Bone marrow (tissue), 2 donors: Measurements from ENCODE around the gene VGLL4.

Experiments used
- DNase-seq, 2 donors: peaks; one replicate each; lab custom pipeline; 2025; lab: John Stamatoyannopoulos, UW

VGLL4 gene

DNA sequence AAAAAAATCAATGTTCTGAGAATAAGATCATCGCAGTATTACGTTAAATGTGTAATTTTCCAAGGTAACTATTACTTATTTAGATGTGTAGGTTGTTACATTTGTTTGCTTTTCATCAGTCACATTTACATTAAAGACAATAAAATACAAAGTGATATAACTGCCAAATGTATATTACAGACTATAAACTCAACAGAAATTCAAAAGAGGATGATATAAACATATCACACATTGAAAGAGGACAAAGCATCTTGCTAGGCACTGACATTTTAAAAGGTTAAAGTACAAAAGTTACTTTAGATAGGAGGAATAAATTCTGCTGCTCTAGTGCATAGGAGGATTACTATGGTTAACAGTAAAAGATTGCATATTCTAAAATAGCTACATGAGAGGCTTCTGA is 16.1 kb downstream of the VGLL4 start:
- DNase-seq = no peak

DNA sequence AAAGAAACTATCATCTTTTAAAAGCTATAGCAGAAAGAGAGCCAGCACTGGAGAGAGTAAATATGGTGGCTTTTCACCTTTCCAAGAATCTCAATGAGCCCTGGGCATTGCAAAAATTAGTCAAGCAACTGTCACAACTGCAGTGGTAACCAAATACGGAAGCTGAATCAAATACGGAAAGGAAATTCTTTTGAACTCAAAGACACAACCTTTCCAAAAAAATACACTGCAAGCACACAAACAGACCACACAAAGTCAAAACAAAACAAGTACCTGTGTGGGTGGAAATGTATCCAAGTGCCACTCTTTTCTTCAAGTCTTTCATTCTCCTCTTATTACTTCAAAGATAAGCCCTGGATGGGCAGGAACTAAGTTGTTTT is 17.6 kb downstream of the VGLL4 start:
- no peak for DNase-seq

DNA sequence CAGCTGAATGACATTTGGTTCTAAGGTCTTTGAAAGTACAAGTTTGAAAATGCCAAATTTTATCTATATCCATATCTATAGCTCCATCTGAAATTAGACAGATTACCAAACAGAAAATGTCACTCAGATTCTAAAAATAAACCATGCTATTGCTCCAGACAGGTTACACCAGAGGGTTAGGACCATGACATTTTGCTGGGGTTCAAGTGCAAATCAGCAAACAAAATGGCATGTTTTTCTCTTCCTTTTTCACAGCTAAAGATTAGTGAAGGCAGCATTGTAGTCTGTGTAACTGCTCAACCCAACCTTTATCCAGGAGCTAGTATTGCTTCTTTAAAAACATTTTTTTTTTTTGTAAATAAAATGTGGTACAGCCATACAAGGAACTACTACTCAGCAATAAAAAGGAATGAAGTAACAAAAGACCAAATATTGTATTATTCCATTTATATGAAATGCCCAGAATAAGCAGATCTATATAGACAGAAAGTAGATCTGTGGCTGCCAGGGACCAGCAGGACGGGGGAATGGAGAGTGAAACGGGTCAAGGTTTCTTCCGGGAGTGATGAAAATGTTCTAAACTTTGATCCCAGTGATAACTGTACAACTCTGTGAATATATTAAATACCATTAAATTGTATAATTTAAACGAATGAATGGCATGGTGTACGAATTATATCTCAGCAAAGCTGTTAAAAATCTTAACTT is 18.2 kb downstream of the VGLL4 start:
- no peak for DNase-seq

DNA sequence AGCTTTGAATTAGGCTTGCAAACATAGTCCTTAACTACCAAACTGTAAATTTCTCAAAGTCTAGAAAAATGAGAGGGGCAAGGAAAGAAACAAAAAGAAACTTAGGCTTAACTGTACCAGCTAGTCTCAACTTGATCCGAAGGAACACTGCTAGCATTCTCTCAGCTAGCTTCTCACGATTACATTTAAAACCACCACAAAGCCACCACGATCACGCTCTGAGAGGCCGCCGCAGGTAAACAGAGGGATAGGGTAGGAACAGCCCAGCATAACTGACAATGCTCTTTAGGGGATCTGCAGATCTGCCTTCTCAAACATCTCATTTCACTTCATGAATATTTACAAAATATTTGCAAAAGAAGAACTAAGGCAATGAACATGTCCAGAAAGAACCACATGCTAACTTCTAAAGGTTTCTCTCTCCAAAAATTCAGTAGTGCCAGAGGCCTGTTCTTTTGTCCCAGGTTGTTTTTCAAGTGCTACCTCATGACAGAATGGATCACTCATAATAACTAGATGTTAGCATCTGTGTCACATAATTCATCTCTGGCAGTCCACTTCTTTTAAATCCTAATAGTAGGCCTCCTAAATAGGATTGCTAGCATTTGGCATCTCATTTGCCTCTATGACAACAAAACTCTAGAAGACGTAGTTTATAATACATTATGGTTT is 18.9 kb downstream of the VGLL4 start:
- no peak for DNase-seq

DNA sequence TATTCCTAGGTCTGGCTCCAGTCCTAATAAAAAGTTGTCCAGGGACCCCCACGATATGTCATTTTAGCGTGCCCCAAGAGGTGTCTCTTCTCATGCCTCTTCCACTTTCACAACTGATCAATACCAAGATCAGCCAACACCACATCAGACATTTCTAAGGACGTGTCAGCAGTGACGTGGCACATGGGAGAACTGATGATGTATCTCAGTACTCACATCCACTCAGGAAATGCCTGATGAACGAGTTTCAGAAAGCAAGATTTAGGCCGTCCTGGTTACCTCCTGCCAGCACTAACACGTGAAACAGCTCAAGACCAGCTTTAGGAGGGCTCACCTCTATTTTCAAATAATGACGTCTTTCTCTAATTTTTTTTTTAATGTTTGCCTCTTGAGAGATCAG is 19.6 kb downstream of the VGLL4 start:
- no peak for DNase-seq

DNA sequence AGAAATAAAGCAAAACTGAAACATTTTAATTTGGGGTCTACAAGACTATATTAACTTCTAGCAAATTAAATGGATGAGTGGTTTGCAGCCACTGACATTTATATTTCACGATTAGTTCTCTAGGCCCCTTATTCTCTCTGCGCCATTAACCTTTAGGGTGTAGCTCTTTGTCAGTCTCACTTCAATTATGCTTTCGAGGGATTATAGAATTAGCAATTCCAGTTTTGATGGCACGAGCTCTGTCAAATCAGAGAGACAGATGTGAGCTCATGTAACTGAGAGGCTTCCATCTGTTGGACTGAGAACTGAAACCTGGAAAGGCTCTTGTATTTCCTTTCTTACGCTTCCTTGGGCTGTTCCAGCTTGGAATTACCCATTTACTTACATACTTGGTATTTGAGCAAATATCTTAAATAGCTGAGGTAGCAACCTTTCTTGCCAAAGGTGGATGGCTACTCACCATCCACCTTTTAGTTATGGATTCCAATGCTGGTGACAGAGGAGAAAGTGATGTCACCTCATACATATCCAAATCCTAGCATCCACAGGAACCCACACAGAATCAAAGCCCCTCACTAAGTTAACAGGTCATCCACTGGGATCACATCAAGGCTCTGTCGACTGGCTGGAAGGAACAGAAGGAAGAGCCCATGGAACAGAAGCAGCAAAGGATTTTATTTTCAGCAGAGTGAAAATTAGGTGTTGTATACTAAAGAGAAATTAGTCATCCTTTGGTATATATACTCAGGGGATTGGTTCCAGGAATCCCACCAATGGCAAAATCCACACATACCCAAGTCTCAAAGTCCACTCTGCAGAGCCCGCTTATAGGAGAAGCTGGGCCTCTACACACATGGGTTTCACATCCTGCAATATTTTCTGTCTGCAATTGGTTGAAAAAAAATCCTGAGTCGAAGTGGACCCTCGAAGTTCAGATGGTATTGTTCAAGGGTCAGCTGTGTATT is 20.8 kb downstream of the VGLL4 start:
- no peak for DNase-seq

DNA sequence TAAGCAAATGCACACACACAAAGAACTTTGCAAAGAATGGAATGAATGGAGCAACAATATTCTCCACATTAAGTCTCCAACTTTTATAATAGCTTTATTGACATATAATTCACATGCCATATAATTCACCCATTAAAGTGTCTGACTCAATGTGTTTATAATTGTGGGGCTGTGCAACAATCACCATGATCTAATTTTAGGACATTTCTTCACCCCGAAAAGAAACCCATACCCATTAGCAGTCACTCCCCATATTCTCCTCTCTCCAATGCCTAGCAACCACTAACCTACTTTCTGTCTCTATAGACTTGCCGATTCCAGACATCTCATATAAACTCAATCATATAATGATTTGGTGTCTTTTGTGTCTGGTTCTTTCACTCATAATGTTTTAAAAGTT is 22.6 kb downstream of the VGLL4 start:
- no peak for DNase-seq

DNA sequence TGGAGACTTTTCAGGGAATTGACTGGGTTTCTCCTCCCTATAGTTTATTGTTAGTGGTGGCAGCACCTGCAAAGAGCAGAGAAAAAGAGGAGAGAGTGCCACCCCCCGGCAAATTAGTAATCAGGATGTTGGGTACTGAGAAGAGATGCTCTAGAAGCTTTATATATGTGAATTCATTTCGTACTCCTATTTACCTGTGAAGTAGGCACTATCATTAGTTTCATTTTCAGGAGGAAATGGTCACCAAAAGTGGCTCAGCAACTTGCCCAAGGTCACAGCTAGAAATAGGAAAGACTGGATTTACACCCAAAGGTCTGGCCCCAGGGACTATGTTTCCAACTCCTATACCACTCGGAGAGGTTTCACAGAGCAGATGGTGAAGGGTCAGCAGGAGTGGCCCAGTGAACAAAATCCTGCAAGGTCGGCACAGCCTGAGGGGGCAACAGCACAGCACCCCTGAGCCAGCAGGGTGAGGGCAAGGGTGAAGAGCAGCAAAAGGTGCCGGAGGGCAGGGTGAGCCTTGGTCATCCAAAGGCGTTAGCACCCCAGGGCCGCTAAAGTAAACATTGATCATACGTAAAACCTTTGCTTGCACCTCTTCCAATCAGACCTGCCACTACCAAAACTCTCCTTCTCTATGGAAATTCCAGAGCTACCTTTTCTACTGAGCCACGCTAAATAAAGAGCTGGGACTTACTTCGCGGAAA is 23.6 kb downstream of the VGLL4 start:
- no peak for DNase-seq

DNA sequence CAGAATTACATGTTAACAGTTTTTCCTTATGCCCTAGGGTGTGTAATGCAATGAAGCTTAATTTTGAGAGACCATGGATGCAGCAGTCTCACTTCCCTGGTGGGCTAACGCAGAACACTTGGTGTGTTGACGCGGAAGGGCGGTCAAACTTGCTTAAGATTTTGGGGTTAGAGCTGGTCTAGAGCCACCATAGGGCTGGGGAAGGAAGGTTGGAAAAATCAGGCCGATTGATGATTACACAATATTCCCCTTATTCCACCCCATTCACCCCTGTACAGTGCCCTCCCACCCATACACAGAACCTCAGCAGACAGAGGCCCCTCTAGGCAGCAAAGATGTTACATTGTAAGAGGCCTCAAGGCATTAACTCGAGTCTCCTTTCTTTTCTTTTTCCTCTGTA is 24.3 kb downstream of the VGLL4 start:
- no peak for DNase-seq

DNA sequence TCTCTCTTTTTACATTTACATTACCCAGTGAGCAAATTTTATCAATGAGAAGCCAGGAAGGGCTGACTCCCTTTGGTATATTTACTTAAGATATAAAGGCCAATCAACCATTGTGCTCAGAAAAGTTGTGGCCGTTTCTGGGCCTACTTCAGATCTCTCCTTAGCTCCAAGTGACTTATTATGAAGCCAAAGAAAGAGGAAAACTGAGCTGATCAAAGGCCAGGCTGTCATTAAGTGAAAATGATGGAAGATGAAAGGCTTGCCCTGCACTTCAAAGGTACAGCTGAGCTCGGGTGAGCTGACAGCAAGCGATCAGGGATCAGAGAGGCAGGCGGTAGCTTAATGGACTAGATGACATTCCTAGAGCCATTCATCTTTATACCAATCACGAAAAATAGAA is 24.8 kb downstream of the VGLL4 start:
- no peak for DNase-seq

DNA sequence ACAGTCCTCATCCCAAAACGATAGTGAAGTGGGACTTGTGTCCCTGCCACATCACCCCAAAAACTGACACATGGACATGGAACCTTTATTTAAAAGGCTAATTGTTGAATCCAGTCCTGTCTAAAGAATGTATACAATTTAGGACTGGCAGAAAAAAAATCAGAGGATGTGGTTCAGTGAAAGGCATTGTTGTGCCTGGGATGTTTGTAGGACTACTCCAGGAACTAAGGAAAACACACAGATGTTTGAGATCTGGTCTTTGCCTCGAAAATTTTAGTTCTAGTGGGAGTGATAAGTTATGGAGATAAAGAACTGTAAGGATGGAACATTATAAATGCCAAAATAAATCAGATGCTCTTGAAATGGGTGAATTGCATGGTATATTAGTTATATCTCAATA is 27.2 kb downstream of the VGLL4 start:
- DNase-seq = no peak

DNA sequence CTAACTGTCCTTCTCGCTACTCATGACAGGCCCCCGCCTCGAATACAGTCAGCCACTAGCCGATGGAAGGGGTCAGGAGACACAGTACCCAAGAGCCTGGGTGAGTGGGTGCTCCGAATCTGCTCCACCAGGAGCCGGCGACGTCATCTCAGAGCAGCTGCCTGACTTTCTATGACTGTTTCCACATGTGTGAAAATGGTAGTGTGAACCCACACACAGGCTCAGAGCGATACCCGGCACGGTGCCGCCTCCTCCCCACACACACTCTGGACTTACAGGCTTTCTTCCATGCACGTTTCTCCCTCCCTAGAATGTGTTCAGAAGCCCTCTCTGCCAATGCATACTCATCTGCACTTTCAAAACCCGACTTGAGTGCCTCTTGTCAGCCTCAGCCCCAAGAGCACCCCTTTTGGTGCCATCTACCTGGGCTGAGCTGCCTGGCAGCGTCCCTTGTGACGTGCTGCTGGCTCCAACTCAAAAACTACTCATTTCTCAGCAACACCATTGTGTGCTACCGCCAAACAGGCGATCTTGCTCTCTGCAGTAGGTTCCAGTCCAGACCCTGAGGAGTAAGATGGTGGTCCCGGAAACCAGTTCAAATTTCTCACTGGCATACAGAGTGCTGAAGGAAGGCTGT is 29.7 kb downstream of the VGLL4 start:
- no peak for DNase-seq

DNA sequence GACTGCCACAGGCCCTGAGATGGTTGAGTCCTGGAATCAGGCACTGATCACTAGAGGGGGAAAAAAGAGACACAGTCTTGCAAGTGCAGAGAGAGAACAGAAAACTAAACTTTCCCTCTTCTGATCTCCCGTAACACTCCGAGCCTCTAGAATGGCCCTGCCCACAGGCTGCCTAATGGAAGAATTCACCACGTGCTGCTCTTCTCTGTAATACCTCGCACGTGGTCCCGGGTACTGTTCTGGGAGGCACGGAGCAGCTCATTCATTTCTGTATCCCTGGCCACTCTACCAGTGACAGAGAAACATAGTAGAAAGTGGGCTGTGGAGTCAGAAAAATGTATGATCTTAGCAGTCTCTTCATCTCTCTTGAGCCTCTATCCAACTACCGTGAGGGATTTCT is 30.4 kb downstream of the VGLL4 start:
- DNase-seq = no peak

DNA sequence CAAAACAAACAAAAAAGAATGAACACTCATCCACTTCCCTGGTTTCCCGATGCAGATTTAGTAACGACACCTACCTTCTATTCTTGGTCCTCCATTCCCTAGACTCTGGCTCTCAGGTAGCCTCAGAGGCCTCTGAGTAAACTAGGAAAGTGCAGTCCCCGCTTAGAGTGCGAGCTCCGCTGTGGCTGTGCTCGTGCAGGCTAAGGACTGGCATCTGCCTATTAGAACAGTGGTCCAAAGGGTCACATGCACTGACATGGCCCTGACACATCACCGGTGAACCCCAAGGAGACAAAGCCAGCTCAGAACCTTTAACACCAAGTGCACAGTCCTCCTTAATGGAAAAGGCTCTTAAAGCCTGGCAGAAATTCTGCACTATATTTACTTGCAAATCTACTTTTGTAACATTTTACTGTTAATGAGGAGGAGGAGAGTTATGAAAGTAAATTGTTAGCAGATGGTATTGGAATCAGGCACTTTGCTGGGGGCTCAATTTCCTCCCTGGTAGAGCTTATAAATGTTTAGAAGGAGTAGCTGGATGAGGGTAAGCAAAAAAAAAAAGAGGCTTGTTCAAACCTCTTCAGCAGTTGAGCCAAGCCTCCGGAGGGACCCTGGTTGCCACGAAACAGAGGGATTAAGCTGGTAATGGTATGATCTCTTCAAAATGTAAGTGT is 31.1 kb downstream of the VGLL4 start:
- no peak for DNase-seq

DNA sequence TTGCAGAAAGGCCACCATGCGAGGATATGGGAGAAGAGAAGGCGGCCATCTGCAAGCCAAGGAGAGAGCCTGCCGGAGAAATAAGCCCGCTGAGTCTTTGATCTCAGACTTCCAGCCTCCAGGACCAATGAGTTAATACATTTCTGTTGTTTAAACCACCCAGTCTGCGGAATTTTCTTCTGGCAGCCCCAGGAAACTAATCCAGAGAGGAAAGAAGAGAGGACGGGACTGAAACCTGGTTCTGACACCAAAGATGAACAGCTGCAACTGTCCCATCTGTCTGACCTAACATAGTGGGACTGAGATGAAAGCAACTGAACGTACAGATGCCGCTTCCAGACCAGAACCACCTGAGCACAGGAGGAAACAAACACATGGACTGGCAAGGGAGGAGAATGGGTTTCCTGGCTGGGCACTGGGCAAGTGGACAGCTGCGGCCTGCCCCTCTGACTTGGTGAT is 32.3 kb downstream of the VGLL4 start:
- no peak for DNase-seq

DNA sequence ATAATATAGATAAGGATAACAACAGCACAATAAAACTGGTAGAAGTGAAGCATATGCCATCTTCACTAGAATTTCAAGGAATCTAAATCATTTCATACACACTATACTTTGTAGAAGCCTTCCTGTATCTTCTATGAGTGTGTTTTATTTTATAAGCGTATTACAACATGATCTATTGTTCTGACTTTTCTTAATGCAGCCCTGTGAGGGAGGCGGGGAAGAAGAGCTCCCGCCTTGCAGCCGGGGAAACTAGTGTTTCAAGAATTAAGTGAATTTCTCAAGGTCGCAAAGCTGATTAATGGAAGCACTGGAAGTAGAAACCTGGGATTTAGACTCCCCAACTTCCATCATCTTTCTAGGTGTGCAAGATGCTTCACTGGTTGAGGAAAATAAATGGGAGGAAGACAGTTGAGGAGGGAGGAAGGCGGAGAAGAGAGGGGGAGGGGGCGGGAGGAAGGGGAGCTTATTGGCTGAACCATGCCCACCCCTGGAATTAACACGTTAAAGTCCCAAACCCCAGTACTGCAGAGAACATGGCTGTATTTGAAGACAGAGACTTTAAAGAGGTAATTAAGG is 32.9 kb downstream of the VGLL4 start:
- no peak for DNase-seq

DNA sequence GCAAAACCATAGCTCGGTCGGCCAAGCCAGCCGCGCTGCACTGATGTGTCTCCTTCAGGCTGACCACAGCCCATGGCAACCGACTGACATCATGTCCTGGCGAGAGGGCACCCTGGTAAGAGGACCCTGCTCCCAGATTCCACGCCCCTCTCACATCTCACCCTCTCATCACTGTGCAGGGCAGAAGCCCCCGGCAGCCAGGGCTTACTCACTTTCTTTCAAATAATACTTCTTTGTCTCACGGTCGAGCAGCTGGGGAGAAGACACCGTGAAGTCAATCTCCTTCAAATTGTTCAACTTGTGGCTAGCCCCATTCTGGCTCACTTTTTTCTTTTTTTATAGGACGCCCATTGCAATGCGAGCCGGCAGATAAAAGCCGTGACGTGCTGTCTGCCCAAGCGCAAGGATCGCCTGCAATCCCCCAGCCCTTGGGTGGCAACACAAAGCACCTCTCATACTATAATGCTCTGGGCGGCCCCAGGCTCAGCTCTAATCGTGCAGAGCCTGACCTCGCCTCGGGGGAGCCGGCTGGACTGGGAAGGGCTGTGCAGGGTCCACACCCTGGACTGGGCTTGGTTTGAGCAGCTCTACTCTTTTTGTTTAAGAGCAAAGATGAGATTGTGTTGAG is 33.6 kb downstream of the VGLL4 start:
- DNase-seq = no peak

DNA sequence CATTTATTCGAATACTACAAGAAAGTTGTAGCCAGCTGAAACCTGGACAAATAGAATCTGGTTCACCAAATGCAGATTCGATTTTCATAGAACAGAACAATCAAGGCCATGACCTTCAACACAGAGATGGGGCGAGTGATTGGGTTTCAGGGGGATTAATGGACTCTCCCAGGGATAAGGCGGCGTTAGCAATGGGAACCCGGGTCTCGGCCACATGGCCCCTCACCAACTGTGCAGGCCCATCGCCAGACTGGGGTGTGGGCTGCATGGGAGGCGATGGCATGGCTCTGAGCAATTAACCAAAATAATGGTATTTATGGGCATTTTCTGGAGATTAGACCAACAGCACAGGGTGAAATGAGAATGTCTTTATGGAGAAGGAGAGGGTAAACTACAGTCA is 34.2 kb downstream of the VGLL4 start:
- no peak for DNase-seq

DNA sequence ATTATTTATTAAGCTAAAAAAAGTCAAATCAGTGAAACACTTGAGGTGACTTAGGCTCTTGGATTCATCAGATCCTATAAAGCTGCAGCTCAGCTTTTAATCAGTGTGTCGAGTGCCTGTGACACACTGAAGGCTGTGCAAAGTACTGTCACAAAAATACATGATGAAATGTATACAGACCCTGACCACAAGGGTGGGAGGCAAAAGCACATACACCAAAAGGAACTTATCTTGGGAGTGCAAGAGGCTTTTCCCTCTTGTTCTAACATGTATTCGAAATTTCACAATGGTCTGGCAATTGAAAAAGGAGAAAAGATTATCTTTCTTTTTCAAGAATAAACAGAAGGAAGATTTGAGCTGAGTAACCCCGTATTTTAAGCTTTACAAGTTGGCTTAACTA is 35.9 kb downstream of the VGLL4 start:
- no peak for DNase-seq

DNA sequence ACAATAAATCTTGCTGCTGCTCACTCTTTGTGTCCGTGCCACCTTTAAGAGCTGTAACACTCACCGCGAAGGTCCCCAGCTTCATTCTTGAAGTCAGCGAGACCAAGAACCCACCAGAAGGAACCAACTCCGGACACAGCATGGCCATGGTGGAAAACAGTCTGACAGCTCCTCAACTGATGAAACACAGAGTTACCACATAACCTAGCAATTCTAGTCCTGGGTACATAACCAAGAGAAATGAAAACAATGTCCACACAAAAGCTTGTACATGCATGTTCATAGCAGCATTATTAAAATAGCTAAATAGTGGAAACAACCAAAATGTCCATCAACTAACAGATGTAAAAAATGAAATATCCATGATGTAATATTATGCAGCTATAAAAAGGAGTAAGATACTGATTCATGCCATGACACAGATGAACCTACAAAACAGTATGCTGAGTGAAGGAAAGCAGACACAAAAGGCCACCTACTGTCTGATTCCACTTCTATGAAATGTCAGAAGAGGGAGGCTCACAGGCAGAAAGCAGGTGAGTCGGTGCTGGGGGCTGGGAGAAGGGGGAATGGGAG is 36.8 kb downstream of the VGLL4 start:
- DNase-seq = no peak
